ENCODE data around the gene TBC1D32.
"Not testable (repeated sequence)": the region's sequence is repeated elsewhere in the genome, so short reads cannot be mapped to it uniquely, and the experiment has no call there.

The TBC1D32 gene

GRCh38 chr6:121319112-121319553 lies 15.1 kb downstream of the TBC1D32 start:
- no peak for DNase-seq

GRCh38 chr6:121314381-121315112 lies 19.7 kb downstream of the TBC1D32 start:
- no peak for DNase-seq

- DNase-seq, result not testable (repeated sequence)
Measured at GRCh38 chr6:121311814-121312213, 22.5 kb downstream of the TBC1D32 start.

GRCh38 chr6:121310495-121310894 lies 23.8 kb downstream of the TBC1D32 start:
- no peak for DNase-seq

- DNase-seq, result no peak
Measured at GRCh38 chr6:121309768-121310469, 24.4 kb downstream of the TBC1D32 start.

GRCh38 chr6:121305957-121306607 lies 28.2 kb downstream of the TBC1D32 start:
- DNase-seq, result peak; percentile 1

GRCh38 chr6:121302882-121303281 lies 31.4 kb downstream of the TBC1D32 start:
- DNase-seq, result no peak

- DNase-seq, result not testable (repeated sequence)
Measured at GRCh38 chr6:121301156-121301555, 33.1 kb downstream of the TBC1D32 start.

GRCh38 chr6:121297694-121298093 lies 36.6 kb downstream of the TBC1D32 start:
- no peak for DNase-seq

- DNase-seq, result no peak
Measured at GRCh38 chr6:121285041-121285440, 49.2 kb downstream of the TBC1D32 start.

GRCh38 chr6:121274666-121275295 lies 59.5 kb downstream of the TBC1D32 start:
- no peak for DNase-seq

- DNase-seq, result no peak
Measured at GRCh38 chr6:121263742-121264141, 70.5 kb downstream of the TBC1D32 start.

- DNase-seq, result no peak
Measured at GRCh38 chr6:121260651-121261102, 73.6 kb downstream of the TBC1D32 start.

- no peak for DNase-seq
Measured at GRCh38 chr6:121247386-121247785, 86.9 kb downstream of the TBC1D32 start.

GRCh38 chr6:121242386-121242785 lies 91.9 kb downstream of the TBC1D32 start:
- no peak for DNase-seq

GRCh38 chr6:121237859-121238258 lies 96.4 kb downstream of the TBC1D32 start:
- DNase-seq, result no peak

- no peak for DNase-seq
Measured at GRCh38 chr6:121236984-121237383, 97.3 kb downstream of the TBC1D32 start.

GRCh38 chr6:121235386-121235785 lies 98.9 kb downstream of the TBC1D32 start:
- no peak for DNase-seq

GRCh38 chr6:121223930-121224329 lies 110.3 kb downstream of the TBC1D32 start:
- no peak for DNase-seq

- DNase-seq, result no peak
Measured at GRCh38 chr6:121223212-121223611, 111.1 kb downstream of the TBC1D32 start.

GRCh38 chr6:121222656-121223055 lies 111.6 kb downstream of the TBC1D32 start:
- no peak for DNase-seq

GRCh38 chr6:121216928-121217327 lies 117.4 kb downstream of the TBC1D32 start:
- no peak for DNase-seq

- not testable (repeated sequence) for DNase-seq
Measured at GRCh38 chr6:121213341-121213740, 120.9 kb downstream of the TBC1D32 start.
